NCI-H2196 (cell line): ENCODE results near the gene PCLO.

ENCODE experiments used
- DNase-seq: peaks from one replicate; lab custom pipeline; 2025; ENCODE audit not compliant: unreplicated experiment; lab: John Stamatoyannopoulos, UW

Gene PCLO

GRCh38 chr7:83162402-83163256 is at the start of gene PCLO:
TSS of gene PCLO (minus strand) at chr7:83162884. CDS start at chr7:83162592, 292 bp downstream.
- peak; percentile 92 for DNase-seq

- no peak for DNase-seq
These were observed 49.0 kb upstream of the PCLO start for GRCh38 chr7:83211685-83212084.

GRCh38 chr7:83210479-83210878 is 47.8 kb upstream of the PCLO start:
- DNase-seq = no peak

- no peak for DNase-seq
These were observed 42.0 kb upstream of the PCLO start for GRCh38 chr7:83204715-83205114.

GRCh38 chr7:83201355-83201754 is 38.7 kb upstream of the PCLO start:
- no peak for DNase-seq

- DNase-seq = no peak
These were observed 28.1 kb upstream of the PCLO start for GRCh38 chr7:83190659-83191389.

- DNase-seq = no peak
These were observed 16.1 kb upstream of the PCLO start for GRCh38 chr7:83178796-83179195.

- peak; percentile 57 for DNase-seq
These were observed 15.4 kb upstream of the PCLO start for GRCh38 chr7:83178066-83178465.

- DNase-seq = no peak
These were observed 11.0 kb upstream of the PCLO start for GRCh38 chr7:83173664-83174063.

- DNase-seq = no peak
These were observed 4.1 kb upstream of the PCLO start for GRCh38 chr7:83166781-83167180.

GRCh38 chr7:83161899-83162401 is 734 bp downstream of the PCLO start:
- peak; percentile 33 for DNase-seq

- no peak for DNase-seq
These were observed 1.5 kb downstream of the PCLO start for GRCh38 chr7:83161186-83161585.

GRCh38 chr7:83159731-83160130 is 3.0 kb downstream of the PCLO start:
- no peak for DNase-seq

GRCh38 chr7:83156006-83156405 is 6.7 kb downstream of the PCLO start:
- no peak for DNase-seq

GRCh38 chr7:83155407-83155806 is 7.3 kb downstream of the PCLO start:
- no peak for DNase-seq

GRCh38 chr7:83153419-83153818 is 9.3 kb downstream of the PCLO start:
- no peak for DNase-seq

GRCh38 chr7:83150310-83150709 is 12.4 kb downstream of the PCLO start:
- DNase-seq = no peak

- DNase-seq = no peak
These were observed 13.2 kb downstream of the PCLO start for GRCh38 chr7:83149466-83149865.

GRCh38 chr7:83148776-83149175 is 13.9 kb downstream of the PCLO start:
- no peak for DNase-seq

GRCh38 chr7:83143107-83143506 is 19.6 kb downstream of the PCLO start:
- no peak for DNase-seq

GRCh38 chr7:83142365-83142764 is 20.3 kb downstream of the PCLO start:
- DNase-seq = no peak

GRCh38 chr7:83141927-83142326 is 20.8 kb downstream of the PCLO start:
- DNase-seq = no peak
